GM18861 (cell line): ENCODE results near the gene BORCS5.
"Not testable (repeated sequence)": the region's sequence is repeated elsewhere in the genome, so short reads cannot be mapped to it uniquely, and the experiment has no call there.

Source experiments
- ATAC-seq: cut with Tn5 transposase; IDR thresholded peaks from one replicate; pipeline ENCODE4 v1.9.1; 2021; ENCODE audit not compliant: unreplicated experiment

BORCS5 gene

GRCh38 chr12:12356896-12357718 lies at the start of gene BORCS5:
TSS of gene BORCS5 (plus strand) at chr12:12357078. CDS start at chr12:12357452, 374 bp downstream.
- ATAC-seq: peak; percentile 89

- not testable (repeated sequence) for ATAC-seq
Observed at GRCh38 chr12:12310695-12311094, 46.2 kb upstream of the BORCS5 start.

- no peak for ATAC-seq
Observed at GRCh38 chr12:12315838-12316237, 41.0 kb upstream of the BORCS5 start.

GRCh38 chr12:12319451-12320183 lies 37.3 kb upstream of the BORCS5 start:
- no peak for ATAC-seq

- no peak for ATAC-seq
Observed at GRCh38 chr12:12323118-12323517, 33.8 kb upstream of the BORCS5 start.

- no peak for ATAC-seq
Observed at GRCh38 chr12:12323591-12323990, 33.3 kb upstream of the BORCS5 start.

- ATAC-seq: no peak
Observed at GRCh38 chr12:12326262-12326661, 30.6 kb upstream of the BORCS5 start.

GRCh38 chr12:12327802-12328201 lies 29.1 kb upstream of the BORCS5 start:
- ATAC-seq: no peak

GRCh38 chr12:12331244-12331771 lies 25.6 kb upstream of the BORCS5 start:
- no peak for ATAC-seq

GRCh38 chr12:12331896-12332295 lies 25.0 kb upstream of the BORCS5 start:
- ATAC-seq: no peak

GRCh38 chr12:12333407-12334366 lies 23.2 kb upstream of the BORCS5 start:
- ATAC-seq: no peak

- peak; percentile 58 for ATAC-seq
Observed at GRCh38 chr12:12334367-12335040, 22.4 kb upstream of the BORCS5 start.

GRCh38 chr12:12336049-12336411 lies 20.8 kb upstream of the BORCS5 start:
- no peak for ATAC-seq

- no peak for ATAC-seq
Observed at GRCh38 chr12:12336511-12336910, 20.4 kb upstream of the BORCS5 start.

- no peak for ATAC-seq
Observed at GRCh38 chr12:12338527-12339168, 18.2 kb upstream of the BORCS5 start.

GRCh38 chr12:12349711-12350665 lies 6.9 kb upstream of the BORCS5 start, which contains the start of gene MANSC1:
TSS of gene MANSC1 (minus strand) at chr12:12350242. CDS start at chr12:12343314, 6,928 bp downstream.
- no peak for ATAC-seq

- ATAC-seq: no peak
Observed at GRCh38 chr12:12350868-12351463, 5.9 kb upstream of the BORCS5 start.
